PC-3 (cell line): ENCODE results near the gene HAND2. TPM values are rescaled to one million over a fixed set of nuclear protein-coding genes. Genes with fewer than 3 reads are reported as not detected.

Experiments used
- ATAC-seq: fragments of 200-7000 bp; cut with Tn5 transposase; 2 replicates; pipeline ENCODE4 v1.9.1; 2020; ENCODE audit warnings: mild to moderate bottlenecking, moderate library complexity
- BruUV-seq: library from RNA; stranded (reverse); fragments of 400-500 nt; replicated peaks from 2 replicates; lab custom pipeline; 2021; lab: Mats Ljungman, UMichigan
- CTCF ChIA-PET: fragments of 300-600 bp; sonication (Branson Sonifier 250); formaldehyde crosslinking; loops from one replicate; lab custom pipeline; 2022; ENCODE audit warnings: antibody characterized with exemption; lab: Charles Lee
- POLR2A ChIA-PET: fragments of 300-600 bp; sonication (Branson Sonifier 250); formaldehyde crosslinking; loops from one replicate; lab custom pipeline; 2022; ENCODE audit warnings: antibody characterized with exemption; ENCODE audit not compliant: unreplicated experiment; lab: Charles Lee
- DNase-seq: peaks from one replicate; pipeline ENCODE4 v3.0.0-alpha.2; 2015
- H2AFZ ChIP-seq: fragments of 300-600 bp; sonication (generic); 2 replicates; pipeline ENCODE4 v1.6.0; 2016; ENCODE audit warnings: antibody characterized with exemption, low read length
- H3F3A ChIP-seq: fragments of 300-600 bp; sonication (generic); one replicate; pipeline ENCODE4 v1.6.0; 2017; ENCODE audit warnings: antibody characterized with exemption, low read length, control low read depth, mild to moderate bottlenecking; ENCODE audit not compliant: unreplicated experiment
- H3K27ac ChIP-seq: fragments of 300-600 bp; sonication (generic); 2 replicates; pipeline ENCODE4 v1.5.1; 2016; ENCODE audit warnings: mild to moderate bottlenecking, low read length
- H3K27me3 ChIP-seq: fragments of 300-600 bp; sonication (generic); 2 replicates; pipeline ENCODE4 v1.6.1; 2016; ENCODE audit warnings: low read length, mixed read lengths
- H3K36me3 ChIP-seq: fragments of 300-600 bp; sonication (generic); 2 replicates; pipeline ENCODE4 v1.6.1; 2016; ENCODE audit warnings: low read depth, mixed run types, low read length, mixed read lengths
- H3K4me1 ChIP-seq: fragments of 300-600 bp; sonication (generic); 2 replicates; pipeline ENCODE4 v1.5.1; 2016; ENCODE audit warnings: low read length; ENCODE audit not compliant: insufficient read depth
- H3K4me2 ChIP-seq: fragments of 300-600 bp; sonication (generic); 2 replicates; pipeline ENCODE4 v1.6.0; 2016; ENCODE audit warnings: low read length
- H3K4me3 ChIP-seq: fragments of 300-600 bp; sonication (generic); 2 replicates; pipeline ENCODE4 v1.5.1; 2016; ENCODE audit warnings: mild to moderate bottlenecking, low read length, mixed read lengths
- H3K79me2 ChIP-seq: fragments of 300-600 bp; sonication (generic); 2 replicates; pipeline ENCODE4 v1.6.1; 2017; ENCODE audit warnings: low read length, mixed read lengths
- H3K9ac ChIP-seq: fragments of 300-600 bp; sonication (generic); 2 replicates; pipeline ENCODE4 v1.6.0; 2016; ENCODE audit warnings: mild to moderate bottlenecking, low read length
- H3K9me2 ChIP-seq: fragments of 300-600 bp; sonication (generic); replicated peaks from 2 replicates; pipeline ENCODE4 v1.6.1; 2016; ENCODE audit warnings: mixed run types, low read length, mixed read lengths
- H3K9me3 ChIP-seq: fragments of 300-600 bp; sonication (generic); 2 replicates; pipeline ENCODE4 v1.6.1; 2016; ENCODE audit warnings: low read length, mixed read lengths
- H4K20me1 ChIP-seq: fragments of 300-600 bp; sonication (generic); 2 replicates; pipeline ENCODE4 v1.6.1; 2016; ENCODE audit warnings: low read length, mixed read lengths
- EZH2 ChIP-seq: fragments of 300-600 bp; sonication (generic); IDR thresholded peaks from one replicate; pipeline ENCODE4 v1.6.1; 2017; ENCODE audit warnings: antibody characterized with exemption, mild to moderate bottlenecking, low read length; ENCODE audit not compliant: unreplicated experiment
- EZH2phosphoT487 ChIP-seq: fragments of 300-600 bp; sonication (generic); IDR thresholded peaks from 2 replicates; pipeline ENCODE4 v1.6.1; 2018; ENCODE audit warnings: mild to moderate bottlenecking, antibody characterized with exemption, low read length, borderline replicate concordance
- intact Hi-C: fragments of 100-400 bp; cut with micrococcal nuclease; formaldehyde crosslinking; loops from 2 replicates; pipeline ENCODE4 v1.9.0; 2023
- total RNA-seq: library from RNA; depleted of rRNA; stranded (reverse); fragments of >200 nt; gene quantifications from 2 replicates; pipeline ENCODE4 v1.2.3, GENCODE V29; 2014
- TF ChIP-seq, protein P1 (sequence below): fragments of 300-600 bp; sonication (generic); conservative IDR thresholded peaks from 2 replicates; pipeline ENCODE4 v1.5.1; 2017; ENCODE audit warnings: antibody characterized with exemption, low read depth, mild to moderate bottlenecking, low read length

The HAND2 gene
- total RNA-seq, 1 experiment from 2014 or later = not detected

DNA sequence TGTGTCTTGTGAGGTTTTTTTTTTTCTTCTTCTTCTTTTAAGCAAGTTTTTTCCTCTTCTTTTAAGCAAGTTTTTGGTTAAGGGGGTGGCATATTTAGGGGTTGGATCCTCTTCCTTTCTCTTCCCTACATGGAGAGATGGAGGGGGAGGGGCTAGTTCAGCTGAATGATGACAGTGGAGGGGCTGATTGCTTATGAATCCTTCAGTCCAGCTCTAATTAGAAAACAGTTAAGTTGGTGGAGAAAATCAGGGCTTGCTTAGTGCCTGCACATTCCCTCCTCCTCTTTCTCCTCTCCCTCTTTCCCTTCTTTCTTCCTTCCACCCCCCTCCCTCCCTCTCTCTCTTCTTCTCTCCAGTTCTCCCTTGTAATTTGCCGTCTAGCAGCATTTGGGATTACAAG lies 4.4 kb upstream of the HAND2 start:
- no peaks in the 10 kb centered on the region for H4K20me1 ChIP-seq
- TF ChIP-seq EZH2phosphoT487 (no peak), EZH2 (no peak)
- TF ChIP-seq, protein P1, sequence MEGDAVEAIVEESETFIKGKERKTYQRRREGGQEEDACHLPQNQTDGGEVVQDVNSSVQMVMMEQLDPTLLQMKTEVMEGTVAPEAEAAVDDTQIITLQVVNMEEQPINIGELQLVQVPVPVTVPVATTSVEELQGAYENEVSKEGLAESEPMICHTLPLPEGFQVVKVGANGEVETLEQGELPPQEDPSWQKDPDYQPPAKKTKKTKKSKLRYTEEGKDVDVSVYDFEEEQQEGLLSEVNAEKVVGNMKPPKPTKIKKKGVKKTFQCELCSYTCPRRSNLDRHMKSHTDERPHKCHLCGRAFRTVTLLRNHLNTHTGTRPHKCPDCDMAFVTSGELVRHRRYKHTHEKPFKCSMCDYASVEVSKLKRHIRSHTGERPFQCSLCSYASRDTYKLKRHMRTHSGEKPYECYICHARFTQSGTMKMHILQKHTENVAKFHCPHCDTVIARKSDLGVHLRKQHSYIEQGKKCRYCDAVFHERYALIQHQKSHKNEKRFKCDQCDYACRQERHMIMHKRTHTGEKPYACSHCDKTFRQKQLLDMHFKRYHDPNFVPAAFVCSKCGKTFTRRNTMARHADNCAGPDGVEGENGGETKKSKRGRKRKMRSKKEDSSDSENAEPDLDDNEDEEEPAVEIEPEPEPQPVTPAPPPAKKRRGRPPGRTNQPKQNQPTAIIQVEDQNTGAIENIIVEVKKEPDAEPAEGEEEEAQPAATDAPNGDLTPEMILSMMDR = no peak
- H3K27ac ChIP-seq = no peak overlapping the region
- intact Hi-C loops = no loop called here
- ChIA-PET POLR2A (no interaction called here), CTCF (no interaction called here)
- H3F3A ChIP-seq = no peaks in the 10 kb centered on the region
- H3K27me3 ChIP-seq = peaks cover 98% of the 10 kb centered on the region
- no peak overlapping the region for H3K4me2 ChIP-seq
- no peaks in the 10 kb centered on the region for H3K4me1 ChIP-seq
- DNase-seq = no peak
- H3K79me2 ChIP-seq = no peaks in the 10 kb centered on the region
- no peak for ATAC-seq
- no peaks in the 10 kb centered on the region for H3K9me3 ChIP-seq
- no peak overlapping the region for H3K9ac ChIP-seq
- H3K4me3 ChIP-seq = no peak overlapping the region
- H3K9me2 ChIP-seq = no peaks in the 10 kb centered on the region
- H3K36me3 ChIP-seq = no peaks in the 10 kb centered on the region
- no peak overlapping the region for H2AFZ ChIP-seq
- no TSS peak for BruUV-seq

DNA sequence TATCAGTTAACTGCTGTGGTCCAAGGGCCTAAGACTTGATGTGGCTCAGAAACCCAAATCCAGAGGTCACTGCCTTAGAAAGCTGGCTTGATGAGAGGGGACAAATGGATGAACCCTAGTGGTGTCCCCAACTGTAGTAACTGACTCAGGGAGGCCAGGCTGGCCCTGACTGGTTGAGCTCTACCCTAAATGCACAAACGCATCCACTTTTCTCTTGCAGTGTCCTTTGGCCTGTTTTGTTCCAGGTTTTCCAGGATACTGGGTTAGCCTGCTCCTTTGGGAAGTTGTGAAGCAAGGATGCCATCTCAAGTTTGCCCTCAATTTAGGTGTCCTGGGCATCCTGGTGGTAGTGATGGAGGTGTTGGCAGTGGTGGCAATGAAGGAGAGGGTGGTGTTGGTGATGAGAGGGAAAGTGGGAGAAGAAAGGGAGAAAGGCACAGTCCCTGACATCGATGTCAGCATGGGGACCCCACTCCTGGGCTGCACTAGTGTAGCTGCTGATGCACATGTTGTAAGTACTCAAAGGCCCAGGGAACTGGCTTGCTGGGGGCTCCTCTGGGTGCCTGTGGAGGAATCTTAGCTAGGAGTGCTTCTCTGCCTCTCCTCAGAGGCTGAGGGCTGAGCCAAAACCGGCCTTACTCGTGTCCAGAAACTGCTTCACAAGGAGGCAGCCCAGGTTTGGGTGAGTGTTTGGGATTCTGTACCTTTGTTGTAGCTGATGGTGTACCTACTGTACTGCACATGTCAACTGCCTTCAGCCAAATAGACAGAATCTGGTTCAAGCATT lies 2.9 kb upstream of the HAND2 start:
- no peak for DNase-seq
- no peaks in the 10 kb centered on the region for H3K9me2 ChIP-seq
- H3K9me3 ChIP-seq = no peaks in the 10 kb centered on the region
- H3K79me2 ChIP-seq = no peaks in the 10 kb centered on the region
- no peaks in the 10 kb centered on the region for H4K20me1 ChIP-seq
- no peak overlapping the region for H3K9ac ChIP-seq
- ChIA-PET CTCF (no interaction called here), POLR2A (no interaction called here)
- BruUV-seq = no TSS peak
- H3K27ac ChIP-seq = no peak overlapping the region
- peaks cover 84% of the 10 kb centered on the region for H3K27me3 ChIP-seq
- no peaks in the 10 kb centered on the region for H3K36me3 ChIP-seq
- no peak overlapping the region for H2AFZ ChIP-seq
- no peaks in the 10 kb centered on the region for H3F3A ChIP-seq
- no peaks in the 10 kb centered on the region for H3K4me1 ChIP-seq
- TF ChIP-seq EZH2phosphoT487 (no peak), EZH2 (no peak)
- H3K4me2 ChIP-seq = no peak overlapping the region
- intact Hi-C loops = no loop called here
- no peak for ATAC-seq
- no peak overlapping the region for H3K4me3 ChIP-seq

DNA sequence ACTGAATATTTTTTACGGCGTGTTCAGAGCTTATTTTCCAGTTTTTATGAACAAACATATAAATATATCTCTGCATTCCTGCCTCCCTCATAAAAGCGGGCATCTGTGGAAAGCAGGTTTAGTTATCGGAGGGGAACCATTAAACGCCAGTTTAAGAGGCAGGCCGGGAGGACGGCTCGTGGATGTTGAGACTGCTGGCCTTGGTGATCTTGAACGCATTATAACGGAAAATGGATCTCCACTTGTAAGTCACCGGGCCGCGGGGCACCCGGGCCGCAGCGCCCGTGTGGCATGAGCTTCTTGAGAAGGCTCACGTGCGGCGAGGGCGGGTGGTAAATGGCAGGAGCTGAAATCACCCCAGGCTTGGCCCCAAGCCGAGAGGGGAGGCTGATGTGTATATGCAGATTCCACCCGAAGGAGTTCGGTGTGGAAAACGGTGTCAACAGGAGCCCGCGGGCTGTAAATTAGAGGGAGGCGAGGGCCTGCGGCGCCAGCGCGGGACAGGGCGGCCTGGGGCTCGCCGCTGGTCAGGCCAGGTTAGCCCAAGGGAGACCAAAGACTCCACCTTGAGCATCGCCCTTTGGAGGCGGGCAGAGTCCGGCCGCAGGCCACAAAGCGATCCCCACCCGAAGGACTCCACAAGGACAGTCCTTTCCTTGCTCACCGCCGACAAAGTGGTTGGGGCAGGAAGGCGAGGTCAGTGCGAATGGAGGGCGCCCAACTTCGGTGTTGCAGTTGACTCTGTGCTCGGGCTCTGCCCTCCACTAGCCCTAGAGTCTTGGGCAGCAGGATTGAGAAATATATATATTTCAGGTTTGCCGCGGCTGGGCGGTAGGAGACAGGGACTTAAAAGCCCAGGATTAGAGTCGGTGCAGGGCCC lies 1.3 kb upstream of the HAND2 start:
- H3K4me2 ChIP-seq = no peak overlapping the region
- TF ChIP-seq, protein P1 = no peak
- TF ChIP-seq EZH2 (no peak), EZH2phosphoT487 (no peak)
- CTCF ChIA-PET = no interaction called here
- no peak for DNase-seq
- no peak overlapping the region for H2AFZ ChIP-seq
- intact Hi-C loops = no loop called here
- no peak overlapping the region for H3K4me3 ChIP-seq
- H3F3A ChIP-seq = no peaks in the 10 kb centered on the region
- ATAC-seq = no peak
- POLR2A ChIA-PET = no interaction called here
- no peaks in the 10 kb centered on the region for H4K20me1 ChIP-seq
- no peaks in the 10 kb centered on the region for H3K79me2 ChIP-seq
- H3K36me3 ChIP-seq = no peaks in the 10 kb centered on the region
- BruUV-seq = no TSS peak
- no peak overlapping the region for H3K9ac ChIP-seq
- no peak overlapping the region for H3K27ac ChIP-seq
- no peaks in the 10 kb centered on the region for H3K9me3 ChIP-seq
- no peaks in the 10 kb centered on the region for H3K4me1 ChIP-seq
- H3K27me3 ChIP-seq = peaks cover 83% of the 10 kb centered on the region
- H3K9me2 ChIP-seq = no peaks in the 10 kb centered on the region
